CD1c-positive myeloid dendritic cell (primary cell): ENCODE measurements around the gene BSG.

ENCODE experiments used
- DNase-seq: peaks from one replicate; pipeline ENCODE4 v3.0.0-alpha.2; 2016; ENCODE audit errors: extremely low spot score

The BSG gene

DNA sequence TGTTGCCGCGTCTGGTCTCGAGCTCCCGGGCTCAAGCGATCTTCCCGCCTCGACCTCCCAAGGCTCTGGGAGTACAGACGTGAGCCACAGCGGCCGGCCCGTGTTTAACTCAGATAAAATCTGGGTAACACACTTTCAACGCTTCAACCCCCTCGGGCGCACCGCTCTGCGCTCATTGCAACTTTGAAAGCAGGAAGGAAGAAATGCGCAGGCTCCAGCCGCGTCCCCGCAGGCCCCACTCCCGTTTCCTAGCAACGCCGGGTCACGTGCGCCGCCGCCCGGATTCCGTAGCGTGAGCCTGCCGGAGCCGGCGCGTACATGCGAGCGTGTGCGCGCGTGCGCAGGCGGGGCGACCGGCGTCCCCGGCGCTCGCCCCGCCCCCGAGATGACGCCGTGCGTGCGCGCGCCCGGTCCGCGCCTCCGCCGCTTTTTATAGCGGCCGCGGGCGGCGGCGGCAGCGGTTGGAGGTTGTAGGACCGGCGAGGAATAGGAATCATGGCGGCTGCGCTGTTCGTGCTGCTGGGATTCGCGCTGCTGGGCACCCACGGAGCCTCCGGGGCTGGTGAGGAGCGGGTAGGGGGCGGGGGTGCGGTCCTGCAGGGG lies at the start of gene BSG:
Gene BSG, plus strand, starts transcription at position 457 of the 603 bp plus-strand sequence. Its CDS starts 39 bp downstream, at position 496.
- peak; percentile 100 for DNase-seq

DNA sequence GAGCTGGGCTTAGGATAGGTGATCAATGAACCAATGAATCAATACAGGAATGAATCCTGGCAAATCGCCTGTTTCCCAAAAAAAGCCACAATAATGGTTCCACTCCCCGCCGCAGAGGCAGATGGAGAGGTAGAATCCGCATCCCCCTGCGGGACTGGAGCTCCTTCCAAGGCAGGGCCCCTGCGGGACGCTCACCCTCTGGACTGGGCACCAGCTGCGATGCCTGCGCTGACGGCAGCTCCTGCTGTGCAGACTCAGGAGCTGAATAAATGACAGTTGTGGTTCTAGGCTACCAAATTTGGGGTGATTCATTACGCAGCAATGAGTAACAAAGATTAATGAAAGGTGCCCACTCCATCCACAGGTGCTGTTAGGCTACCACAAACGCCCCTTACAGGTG lies 49.7 kb upstream of the BSG start:
- DNase-seq, result no peak

GRCh38 chr19:524062-524674 lies 48.2 kb upstream of the BSG start:
- no peak for DNase-seq

- DNase-seq, result no peak
Measured at GRCh38 chr19:525029-525428, 47.4 kb upstream of the BSG start.

DNA sequence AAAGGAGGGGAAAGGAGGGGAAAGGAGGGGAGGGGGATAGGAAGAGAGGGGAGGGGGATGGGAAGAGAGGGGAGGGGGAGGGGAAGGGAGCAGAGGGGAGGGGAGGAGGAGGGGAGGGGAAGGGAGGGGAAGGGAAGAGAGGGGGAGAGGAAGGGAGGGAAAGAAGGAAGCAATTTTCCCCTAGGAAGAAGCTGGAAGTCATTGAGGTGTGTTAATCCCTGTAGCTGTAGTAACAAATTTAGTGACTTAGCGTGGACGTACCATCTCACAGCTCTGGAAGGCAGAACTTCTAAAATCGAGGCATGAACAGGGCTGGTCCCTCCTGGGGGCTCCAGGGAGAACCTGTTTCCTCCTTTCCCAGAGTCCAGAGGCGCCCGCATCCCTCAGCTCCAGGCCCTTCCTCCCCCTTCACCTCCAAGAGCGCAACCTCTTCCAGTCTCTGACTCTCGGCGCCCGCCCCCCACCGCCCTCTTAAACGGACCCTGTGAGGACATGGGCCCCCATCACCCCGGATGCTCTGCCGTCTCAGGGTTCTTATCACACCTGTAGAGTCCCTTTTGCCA lies 46.5 kb upstream of the BSG start:
- DNase-seq, result no peak

DNA sequence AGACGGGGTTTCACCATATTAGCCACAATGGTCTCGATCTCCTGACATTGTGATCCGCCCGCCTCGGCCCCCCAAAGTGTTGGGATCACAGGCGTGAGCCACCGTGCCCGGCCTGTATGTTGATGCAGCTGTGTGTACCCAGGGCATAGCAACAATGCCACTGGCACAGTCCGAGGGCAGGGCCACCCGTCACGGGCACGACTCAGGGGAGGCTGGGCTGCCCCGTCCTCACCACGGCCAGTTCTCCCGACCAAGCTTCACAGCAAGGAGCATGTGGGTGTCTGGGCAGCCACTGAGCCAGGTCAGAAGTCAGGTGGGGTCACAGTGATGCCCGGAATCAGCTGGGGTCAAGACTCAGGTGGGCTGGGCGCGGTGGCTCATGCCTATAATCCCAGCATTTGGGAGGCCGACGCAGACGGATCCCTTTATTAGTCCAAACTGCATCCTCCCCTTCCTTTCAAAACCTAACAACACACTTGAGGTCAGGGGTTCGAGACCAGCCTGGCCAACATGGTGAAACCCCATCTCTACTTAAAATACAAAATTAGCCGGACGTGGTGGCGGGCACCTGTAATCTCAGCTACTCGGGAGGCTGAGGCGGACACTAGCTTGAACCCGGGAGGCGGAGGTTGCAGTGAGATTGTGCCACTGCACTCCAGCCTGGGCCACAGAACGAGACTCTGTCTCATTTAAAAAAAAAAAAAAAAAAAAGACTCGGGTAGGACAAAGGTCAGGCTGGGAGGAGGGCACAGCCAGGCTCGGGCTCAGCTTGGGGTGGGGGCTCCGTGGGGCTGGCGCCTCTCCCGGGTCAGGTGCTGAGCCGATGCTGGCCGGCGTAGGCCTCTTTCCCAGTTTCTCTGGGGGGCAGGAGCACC lies 42.0 kb upstream of the BSG start:
- DNase-seq, result no peak

- peak; percentile 95 for DNase-seq
Measured at GRCh38 chr19:531009-531752, 41.2 kb upstream of the BSG start.

DNA sequence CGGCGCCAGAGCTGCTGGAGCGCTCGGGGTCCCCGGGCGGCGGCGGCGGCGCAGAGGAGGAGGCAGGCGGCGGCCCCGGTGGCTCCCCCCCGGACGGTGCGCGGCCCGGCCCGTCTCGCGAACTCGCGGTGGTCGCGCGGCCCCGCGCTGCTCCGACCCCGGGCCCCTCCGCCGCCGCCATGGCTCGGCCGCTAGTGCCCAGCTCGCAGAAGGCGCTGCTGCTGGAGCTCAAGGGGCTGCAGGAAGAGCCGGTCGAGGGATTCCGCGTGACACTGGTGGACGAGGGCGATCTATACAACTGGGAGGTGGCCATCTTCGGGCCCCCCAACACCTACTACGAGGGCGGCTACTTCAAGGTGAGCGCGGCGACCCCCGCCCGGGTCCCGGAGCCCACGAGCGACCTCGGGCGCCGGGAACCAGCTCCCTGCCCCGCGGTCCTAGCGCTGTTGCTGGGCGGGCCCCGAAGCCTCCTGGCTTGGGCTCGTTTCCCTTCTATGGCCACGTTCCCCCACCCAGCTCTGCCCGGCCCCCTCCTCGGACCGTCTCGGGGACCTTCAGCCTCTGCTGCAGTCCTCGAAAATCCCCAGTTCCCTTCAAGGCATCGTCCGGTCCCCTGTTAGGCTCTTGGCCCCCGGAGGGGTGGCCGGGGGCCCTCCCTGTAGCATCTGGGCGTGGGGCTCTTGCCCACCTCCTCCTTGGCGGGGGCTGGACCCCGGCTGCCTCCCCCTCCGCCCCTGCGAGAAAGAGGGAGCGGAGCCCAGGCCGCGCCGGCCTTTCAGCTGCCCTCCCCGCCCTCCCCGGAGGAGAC lies 40.4 kb upstream of the BSG start, which contains the start of gene CDC34:
Gene CDC34, plus strand, starts transcription at position 8 of the 808 bp plus-strand sequence. Its CDS starts 172 bp downstream, at position 180.
- DNase-seq, result peak; percentile 24

DNA sequence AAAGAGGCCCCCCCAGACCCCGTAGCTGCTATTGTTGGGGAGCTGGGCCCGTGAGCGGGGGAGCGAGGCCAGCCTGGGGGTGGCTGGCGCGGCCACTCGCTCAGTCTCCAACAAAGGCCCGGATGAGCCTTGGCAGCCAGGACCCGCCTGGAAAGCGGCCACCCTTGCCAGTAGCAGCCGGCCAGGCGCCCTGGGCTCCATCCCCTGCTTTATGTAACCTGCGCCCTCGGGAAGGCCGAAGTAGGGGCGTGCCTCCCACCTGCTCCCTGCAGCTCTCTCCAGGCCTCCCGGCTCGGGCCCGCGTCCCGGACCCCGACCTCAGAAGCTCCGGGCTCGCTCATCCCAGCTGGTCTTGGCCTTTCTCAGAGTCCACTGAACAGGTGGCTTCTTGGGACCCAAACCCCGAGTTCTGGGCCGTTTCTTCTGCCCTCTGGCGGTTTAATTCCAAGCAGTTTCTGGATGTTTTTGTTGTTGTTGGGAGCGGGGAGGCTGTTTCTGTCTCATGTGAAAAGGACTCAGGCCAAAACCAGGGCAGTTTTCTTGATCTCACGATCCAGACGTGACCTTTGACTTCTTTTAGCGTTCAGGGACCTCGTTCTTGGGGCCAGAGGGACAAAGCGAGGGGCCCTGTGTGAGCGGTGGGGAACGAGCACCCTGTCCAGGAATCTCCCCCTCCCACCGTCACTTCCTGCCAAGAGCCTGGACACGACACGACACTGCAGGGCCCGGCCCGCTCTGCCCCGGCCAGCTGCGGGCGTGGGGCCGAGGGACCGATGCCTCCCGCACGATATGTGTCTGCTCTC lies 39.6 kb upstream of the BSG start:
- peak; percentile 68 for DNase-seq

- DNase-seq, result no peak
Measured at GRCh38 chr19:533364-534058, 38.9 kb upstream of the BSG start.

GRCh38 chr19:534088-534487 lies 38.3 kb upstream of the BSG start:
- DNase-seq, result no peak

DNA sequence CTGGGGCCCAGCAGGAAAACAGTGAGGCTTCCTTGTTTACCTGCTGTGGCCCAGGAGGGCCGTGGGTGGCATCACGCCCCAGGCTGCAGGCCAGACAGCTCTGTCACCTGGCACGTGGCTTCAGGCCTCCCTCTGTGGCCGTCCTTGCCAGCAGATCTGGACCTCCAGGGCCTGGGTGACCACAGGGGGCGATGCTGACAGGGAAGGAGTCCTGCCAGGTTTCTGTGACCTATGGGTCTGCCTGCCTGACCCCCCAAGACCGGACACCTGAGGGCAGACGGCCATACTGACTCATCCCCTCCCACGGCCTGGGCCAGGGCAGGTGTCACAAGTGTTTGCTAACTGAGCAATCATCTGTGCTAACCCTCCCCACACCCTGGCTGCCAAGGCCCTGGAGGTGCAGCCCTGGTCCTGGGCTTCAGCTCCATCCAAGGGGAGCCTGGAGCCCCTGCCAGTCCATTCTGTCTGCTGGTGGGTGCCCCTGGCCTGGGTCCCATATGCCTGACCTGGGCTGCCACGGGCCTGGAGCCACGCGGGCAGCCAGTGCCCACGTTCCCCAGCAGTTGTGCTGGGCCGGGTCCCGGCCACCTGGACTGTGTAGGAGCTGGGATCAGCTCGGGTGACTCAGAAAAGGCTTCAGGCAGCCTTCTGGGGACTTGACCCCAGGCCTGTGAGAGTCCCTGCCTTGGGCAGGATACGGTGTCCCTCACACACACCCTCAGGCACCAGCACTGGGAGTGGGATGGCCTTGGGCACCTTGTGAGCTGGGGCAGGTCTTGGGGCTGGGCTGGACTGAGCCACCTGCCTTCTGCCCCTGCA lies 37.2 kb upstream of the BSG start:
- DNase-seq, result no peak

- no peak for DNase-seq
Measured at GRCh38 chr19:536031-536880, 36.1 kb upstream of the BSG start.

GRCh38 chr19:536881-537404 lies 35.5 kb upstream of the BSG start:
- no peak for DNase-seq

- DNase-seq, result no peak
Measured at GRCh38 chr19:538641-539428, 33.6 kb upstream of the BSG start.

GRCh38 chr19:539429-540030 lies 32.9 kb upstream of the BSG start:
- no peak for DNase-seq
